Suprapubic skin (tissue), 4 donors: Measurements from ENCODE around the gene SLC25A42. TPM values are rescaled to one million over a fixed set of nuclear protein-coding genes. Genes with fewer than 3 reads are reported as not detected.
A peak's percentile ranks its signal among the peaks of the same experiment; 100 is the strongest.

Source experiments
- DNase-seq, 2 donors: peaks; one replicate each; pipeline ENCODE4 v3.0.0-alpha.2; 2019; ENCODE audit warnings: low spot score in 2 of 2
- H3K27ac ChIP-seq: fragments of 200-600 bp; sonication (generic); one replicate; pipeline ENCODE4 v1.5.1; 2019
- H3K27me3 ChIP-seq: fragments of 200-600 bp; sonication (generic); one replicate; pipeline ENCODE4 v1.5.1; 2019
- H3K36me3 ChIP-seq: fragments of 200-600 bp; sonication (generic); one replicate; pipeline ENCODE4 v1.5.1; 2019
- H3K4me1 ChIP-seq: fragments of 200-600 bp; sonication (generic); one replicate; pipeline ENCODE4 v1.5.1; 2019
- H3K4me3 ChIP-seq: fragments of 200-600 bp; sonication (generic); one replicate; pipeline ENCODE4 v1.5.1; 2019; ENCODE audit warnings: mild to moderate bottlenecking
- H3K9me3 ChIP-seq: fragments of 200-600 bp; sonication (generic); one replicate; pipeline ENCODE4 v1.5.1; 2019
- EP300 ChIP-seq: sonication (generic); formaldehyde crosslinking; IDR thresholded peaks from one replicate; pipeline ENCODE4 v1.6.1; 2017; ENCODE audit warnings: antibody characterized with exemption
- POLR2A ChIP-seq, 2 donors: fragments of 450-650 bp; IDR thresholded peaks; one replicate each; pipeline ENCODE4 v1.6.1; 2017; ENCODE audit warnings: antibody characterized with exemption in 2 of 2, mild to moderate bottlenecking in 2 of 2, moderate library complexity in 2 of 2
- POLR2AphosphoS5 ChIP-seq, 3 donors: sonication (generic); formaldehyde crosslinking; IDR thresholded peaks; one replicate each; pipeline ENCODE4 v1.6.1; 2017; ENCODE audit warnings: antibody characterized with exemption in 3 of 3
- WGBS: methylation state at CpG from one replicate; pipeline ENCODE4 v1.1.5; 2018; 5-methylcytosine and 5-hydroxymethylcytosine counted together
- total RNA-seq, 4 donors: library from RNA; depleted of rRNA; stranded (reverse); fragments of >200 nt; gene quantifications; one replicate each; pipeline ENCODE4 v1.1.0, GENCODE V29; 2016
- TF ChIP-seq, protein P1 (sequence below), 2 donors: fragments of 200-600 bp in 1 of 2; fragments of 450-650 bp in 1 of 2; sonication (generic) in 1 of 2; IDR thresholded peaks; one replicate each; pipeline ENCODE4 v1.5.1; 2016 to 2019; ENCODE audit warnings: antibody characterized with exemption in 2 of 2, mild to moderate bottlenecking in 1 of 2, moderate library complexity in 1 of 2

SLC25A42 gene
- total RNA-seq, 4 donors from 2014 or later: 4.9 to 14.6 (median 10.6) TPM

DNA sequence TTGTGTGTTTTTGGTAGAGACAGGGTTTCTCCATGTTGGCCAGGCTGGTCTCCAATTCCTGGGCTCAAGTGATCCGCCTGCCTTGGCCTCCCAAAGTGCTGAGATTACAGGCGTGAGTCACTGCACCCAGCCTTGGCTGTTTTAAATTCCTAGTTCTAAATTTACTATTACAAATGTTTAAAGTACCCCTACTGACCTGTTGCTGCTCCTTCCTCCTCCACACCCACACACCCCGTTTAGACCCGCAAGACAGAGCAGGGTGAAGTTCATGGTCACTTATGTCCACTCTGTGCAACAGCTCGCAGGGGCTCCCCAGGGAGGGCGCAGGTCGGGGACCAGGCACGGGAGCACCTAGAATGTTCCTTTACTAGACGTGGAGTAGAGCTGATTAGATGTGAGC is 45.8 kb downstream of the SLC25A42 start:
- Histone ChIP-seq H3K9me3 (no peaks in the 10 kb centered on the region), H3K4me1 (peaks cover 18% of the 10 kb centered on the region), H3K36me3 (no peaks in the 10 kb centered on the region), H3K4me3 (no peak overlapping the region), H3K27ac (no peak overlapping the region), H3K27me3 (no peaks in the 10 kb centered on the region)
- TF ChIP-seq, protein P1, sequence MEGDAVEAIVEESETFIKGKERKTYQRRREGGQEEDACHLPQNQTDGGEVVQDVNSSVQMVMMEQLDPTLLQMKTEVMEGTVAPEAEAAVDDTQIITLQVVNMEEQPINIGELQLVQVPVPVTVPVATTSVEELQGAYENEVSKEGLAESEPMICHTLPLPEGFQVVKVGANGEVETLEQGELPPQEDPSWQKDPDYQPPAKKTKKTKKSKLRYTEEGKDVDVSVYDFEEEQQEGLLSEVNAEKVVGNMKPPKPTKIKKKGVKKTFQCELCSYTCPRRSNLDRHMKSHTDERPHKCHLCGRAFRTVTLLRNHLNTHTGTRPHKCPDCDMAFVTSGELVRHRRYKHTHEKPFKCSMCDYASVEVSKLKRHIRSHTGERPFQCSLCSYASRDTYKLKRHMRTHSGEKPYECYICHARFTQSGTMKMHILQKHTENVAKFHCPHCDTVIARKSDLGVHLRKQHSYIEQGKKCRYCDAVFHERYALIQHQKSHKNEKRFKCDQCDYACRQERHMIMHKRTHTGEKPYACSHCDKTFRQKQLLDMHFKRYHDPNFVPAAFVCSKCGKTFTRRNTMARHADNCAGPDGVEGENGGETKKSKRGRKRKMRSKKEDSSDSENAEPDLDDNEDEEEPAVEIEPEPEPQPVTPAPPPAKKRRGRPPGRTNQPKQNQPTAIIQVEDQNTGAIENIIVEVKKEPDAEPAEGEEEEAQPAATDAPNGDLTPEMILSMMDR (IDR thresholded peaks at IDR 0.05): no peak
- TF ChIP-seq EP300 (no peak), POLR2A (IDR thresholded peaks at IDR 0.05) (no peak), POLR2AphosphoS5 (IDR thresholded peaks at IDR 0.05) (no peak)
- 88% methylated on average over 9 of the region's 9 CpGs for WGBS
- DNase-seq: no peak

DNA sequence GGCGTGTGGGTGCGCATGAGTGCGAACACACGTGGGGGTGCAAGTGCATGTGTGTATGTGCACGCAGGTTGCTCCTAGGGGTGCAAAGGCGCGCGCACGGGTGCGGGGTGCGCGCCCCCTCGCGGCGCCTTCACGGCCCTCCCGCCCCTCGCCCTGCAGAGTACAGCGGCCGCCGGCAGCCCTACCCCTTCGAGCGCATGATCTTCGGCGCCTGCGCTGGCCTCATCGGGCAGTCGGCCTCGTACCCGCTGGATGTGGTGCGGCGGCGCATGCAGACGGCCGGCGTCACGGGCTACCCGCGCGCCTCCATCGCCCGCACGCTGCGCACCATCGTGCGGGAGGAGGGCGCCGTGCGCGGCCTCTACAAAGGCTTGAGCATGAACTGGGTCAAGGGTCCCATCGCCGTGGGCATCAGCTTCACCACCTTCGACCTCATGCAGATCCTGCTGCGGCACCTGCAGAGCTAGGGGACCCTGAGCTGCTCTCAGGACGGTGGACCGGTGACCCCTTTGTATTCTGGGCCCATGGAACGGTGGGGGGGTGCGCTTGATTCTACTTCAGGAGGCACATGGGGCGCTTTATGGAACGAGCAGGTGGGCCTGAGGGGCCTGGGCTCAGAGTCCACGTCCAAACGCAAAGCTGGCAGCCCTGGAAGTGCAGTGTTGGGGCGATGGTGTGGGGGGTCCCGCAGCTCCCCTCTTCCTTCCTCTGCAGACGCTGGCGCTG is 46.8 kb downstream of the SLC25A42 start:
- no peak overlapping the region for H3K27ac ChIP-seq
- no peaks in the 10 kb centered on the region for H3K36me3 ChIP-seq
- peaks cover 8% of the 10 kb centered on the region for H3K4me1 ChIP-seq
- H3K27me3 ChIP-seq: no peaks in the 10 kb centered on the region
- no peak overlapping the region for H3K4me3 ChIP-seq
- no peaks in the 10 kb centered on the region for H3K9me3 ChIP-seq
- 14% methylated on average over 14 of the region's 66 CpGs for WGBS
- TF ChIP-seq, protein P1 (IDR thresholded peaks at IDR 0.05): peak in 1 of 2 donors; percentile 19
- TF ChIP-seq EP300: no peak
- DNase-seq: no peak

- Histone ChIP-seq H3K9me3 (no peaks in the 10 kb centered on the region), H3K27ac (no peak overlapping the region), H3K36me3 (no peaks in the 10 kb centered on the region), H3K27me3 (no peaks in the 10 kb centered on the region), H3K4me3 (no peak overlapping the region), H3K4me1 (peaks cover 6% of the 10 kb centered on the region)
- 78% methylated on average over 12 of the region's 15 CpGs for WGBS
- TF ChIP-seq POLR2A (IDR thresholded peaks at IDR 0.05) (no peak), POLR2AphosphoS5 (IDR thresholded peaks at IDR 0.05) (no peak), EP300 (no peak)
- TF ChIP-seq, protein P1 (IDR thresholded peaks at IDR 0.05): no peak
- no peak for DNase-seq
These were observed 47.5 kb downstream of the SLC25A42 start for GRCh38 chr19:19111136-19111835.

DNA sequence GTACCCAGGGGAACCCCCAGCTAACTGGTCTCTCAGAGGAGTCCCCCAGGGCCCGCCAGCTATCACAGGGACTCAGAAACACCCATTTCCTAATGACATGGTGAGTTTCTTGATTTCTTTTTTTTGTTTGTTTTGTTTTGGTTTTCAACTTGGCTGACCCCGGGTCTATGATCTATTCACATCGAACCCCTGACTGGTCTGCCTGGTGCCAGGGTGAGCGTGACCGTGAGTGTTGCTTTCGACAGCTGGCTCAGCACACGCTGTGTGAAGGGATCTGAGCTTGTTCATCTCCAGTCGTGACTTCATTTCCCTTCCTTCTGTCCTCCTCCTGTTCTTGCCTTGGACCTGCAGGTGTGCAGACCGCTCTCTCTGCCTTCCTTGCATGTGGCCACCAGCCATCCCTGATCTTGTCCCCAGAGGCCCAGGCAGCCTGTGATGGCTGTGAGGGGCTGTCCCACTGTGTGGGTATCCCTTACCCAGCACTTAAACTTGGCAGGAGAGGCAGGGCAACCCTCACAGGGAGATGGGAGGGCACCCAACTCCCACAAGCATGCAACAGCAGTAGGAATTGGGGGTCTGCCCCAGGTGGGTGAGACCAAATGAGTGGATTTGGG is 48.3 kb downstream of the SLC25A42 start:
- no peak overlapping the region for H3K27ac ChIP-seq

More for the DNA sequence above, 48.3 kb downstream of the SLC25A42 start:
- Histone ChIP-seq H3K27me3 (no peaks in the 10 kb centered on the region), H3K4me3 (no peak overlapping the region), H3K36me3 (no peaks in the 10 kb centered on the region), H3K9me3 (no peaks in the 10 kb centered on the region), H3K4me1 (peaks cover 6% of the 10 kb centered on the region)
- DNase-seq: no peak
- 84% methylated on average over 9 of the region's 9 CpGs for WGBS
- TF ChIP-seq POLR2A (IDR thresholded peaks at IDR 0.05) (no peak), EP300 (no peak), POLR2AphosphoS5 (IDR thresholded peaks at IDR 0.05) (no peak)
- TF ChIP-seq, protein P1 (IDR thresholded peaks at IDR 0.05): no peak
